Suprapubic skin (tissue), 4 donors: Measurements from ENCODE around the gene KRT9. TPM values are rescaled to one million over a fixed set of nuclear protein-coding genes. Genes with fewer than 3 reads are reported as not detected.

Experiments used
- DNase-seq, 2 donors: peaks; one replicate each; pipeline ENCODE4 v3.0.0-alpha.2; 2019; ENCODE audit warnings: low spot score in 2 of 2
- H3K27ac ChIP-seq: fragments of 200-600 bp; sonication (generic); one replicate; pipeline ENCODE4 v1.5.1; 2019
- H3K27me3 ChIP-seq: fragments of 200-600 bp; sonication (generic); one replicate; pipeline ENCODE4 v1.5.1; 2019
- H3K36me3 ChIP-seq: fragments of 200-600 bp; sonication (generic); one replicate; pipeline ENCODE4 v1.5.1; 2019
- H3K4me1 ChIP-seq: fragments of 200-600 bp; sonication (generic); one replicate; pipeline ENCODE4 v1.5.1; 2019
- H3K4me3 ChIP-seq: fragments of 200-600 bp; sonication (generic); one replicate; pipeline ENCODE4 v1.5.1; 2019; ENCODE audit warnings: mild to moderate bottlenecking
- H3K9me3 ChIP-seq: fragments of 200-600 bp; sonication (generic); one replicate; pipeline ENCODE4 v1.5.1; 2019
- CTCF ChIP-seq, 2 donors: fragments of 200-600 bp in 1 of 2; fragments of 450-650 bp in 1 of 2; sonication (generic) in 1 of 2; IDR thresholded peaks; one replicate each; pipeline ENCODE4 v1.5.1; 2016 to 2019; ENCODE audit warnings: antibody characterized with exemption in 2 of 2, mild to moderate bottlenecking in 1 of 2, moderate library complexity in 1 of 2
- EP300 ChIP-seq: sonication (generic); formaldehyde crosslinking; IDR thresholded peaks from one replicate; pipeline ENCODE4 v1.6.1; 2017; ENCODE audit warnings: antibody characterized with exemption
- POLR2A ChIP-seq, 2 donors: fragments of 450-650 bp; IDR thresholded peaks; one replicate each; pipeline ENCODE4 v1.6.1; 2017; ENCODE audit warnings: antibody characterized with exemption in 2 of 2, mild to moderate bottlenecking in 2 of 2, moderate library complexity in 2 of 2
- POLR2AphosphoS5 ChIP-seq, 3 donors: sonication (generic); formaldehyde crosslinking; IDR thresholded peaks; one replicate each; pipeline ENCODE4 v1.6.1; 2017; ENCODE audit warnings: antibody characterized with exemption in 3 of 3
- WGBS: methylation state at CpG from one replicate; pipeline ENCODE4 v1.1.5; 2018; 5-methylcytosine and 5-hydroxymethylcytosine counted together
- total RNA-seq, 4 donors: library from RNA; depleted of rRNA; stranded (reverse); fragments of >200 nt; gene quantifications; one replicate each; pipeline ENCODE4 v1.1.0, GENCODE V29; 2016

The KRT9 gene
- total RNA-seq, 4 donors from 2014 or later, result 0.68 to 1.6 (median 0.82) TPM

- peaks cover 41% of the 10 kb centered on the region for H3K4me1 ChIP-seq
- peaks cover 53% of the 10 kb centered on the region for H3K27me3 ChIP-seq
- H3K4me3 ChIP-seq, result no peak overlapping the region
- no peak for DNase-seq
- H3K27ac ChIP-seq, result no peak overlapping the region
- WGBS, result 86% methylated on average over 9 of the region's 11 CpGs
- H3K36me3 ChIP-seq, result no peaks in the 10 kb centered on the region
- TF ChIP-seq EP300 (no peak), CTCF (IDR thresholded peaks at IDR 0.05) (no peak), POLR2A (IDR thresholded peaks at IDR 0.05) (no peak), POLR2AphosphoS5 (IDR thresholded peaks at IDR 0.05) (no peak)
- no peaks in the 10 kb centered on the region for H3K9me3 ChIP-seq
Observed at GRCh38 chr17:41524261-41524660, 47.6 kb downstream of the KRT9 start.

GRCh38 chr17:41523787-41524186 lies 48.1 kb downstream of the KRT9 start:
- Histone ChIP-seq H3K4me1 (peaks cover 41% of the 10 kb centered on the region), H3K9me3 (no peaks in the 10 kb centered on the region), H3K27me3 (peaks cover 49% of the 10 kb centered on the region), H3K27ac (peak overlapping the region; percentile 6), H3K36me3 (no peaks in the 10 kb centered on the region), H3K4me3 (no peak overlapping the region)
- WGBS, result no CpG with 5 or more reads among the region's 19 CpGs
- no peak for DNase-seq
- TF ChIP-seq EP300 (no peak), POLR2A (IDR thresholded peaks at IDR 0.05) (no peak), POLR2AphosphoS5 (IDR thresholded peaks at IDR 0.05) (no peak), CTCF (IDR thresholded peaks at IDR 0.05) (no peak)

GRCh38 chr17:41523225-41523593 lies 48.6 kb downstream of the KRT9 start:
- Histone ChIP-seq H3K27me3 (peaks cover 43% of the 10 kb centered on the region), H3K4me3 (no peak overlapping the region), H3K9me3 (no peaks in the 10 kb centered on the region), H3K36me3 (no peaks in the 10 kb centered on the region), H3K4me1 (peaks cover 39% of the 10 kb centered on the region), H3K27ac (no peak overlapping the region)
- TF ChIP-seq EP300 (no peak), POLR2AphosphoS5 (IDR thresholded peaks at IDR 0.05) (no peak), POLR2A (IDR thresholded peaks at IDR 0.05) (no peak), CTCF (IDR thresholded peaks at IDR 0.05) (no peak)
- DNase-seq, result no peak
- whole genome bisulfite sequencing, result 75% methylated on average over 4 of the region's 4 CpGs

- peaks cover 36% of the 10 kb centered on the region for H3K27me3 ChIP-seq
- H3K9me3 ChIP-seq, result no peaks in the 10 kb centered on the region
- no peak for TF ChIP-seq EP300
- TF ChIP-seq CTCF (IDR thresholded peaks at IDR 0.05), result no peak
- TF ChIP-seq POLR2A (IDR thresholded peaks at IDR 0.05), result no peak
- TF ChIP-seq POLR2AphosphoS5 (IDR thresholded peaks at IDR 0.05), result no peak
- no peaks in the 10 kb centered on the region for H3K36me3 ChIP-seq
- peaks cover 33% of the 10 kb centered on the region for H3K4me1 ChIP-seq
- H3K4me3 ChIP-seq, result no peak overlapping the region
- WGBS, result 80% methylated on average over 11 of the region's 12 CpGs
- H3K27ac ChIP-seq, result no peak overlapping the region
- no peak for DNase-seq
Observed at GRCh38 chr17:41522301-41523224, 49.3 kb downstream of the KRT9 start.

GRCh38 chr17:41521574-41522261 lies 50.1 kb downstream of the KRT9 start:
- H3K4me1 ChIP-seq, result peaks cover 24% of the 10 kb centered on the region
- H3K9me3 ChIP-seq, result no peaks in the 10 kb centered on the region
- TF ChIP-seq POLR2AphosphoS5 (IDR thresholded peaks at IDR 0.05) (no peak), EP300 (no peak), POLR2A (IDR thresholded peaks at IDR 0.05) (no peak), CTCF (IDR thresholded peaks at IDR 0.05) (no peak)
- WGBS, result 60% methylated on average over 5 of the region's 6 CpGs
- no peaks in the 10 kb centered on the region for H3K36me3 ChIP-seq
- no peak for DNase-seq
- H3K27ac ChIP-seq, result peak overlapping the region; percentile 34
- H3K4me3 ChIP-seq, result no peak overlapping the region
- H3K27me3 ChIP-seq, result peaks cover 28% of the 10 kb centered on the region
